WTC11 (cell line): ENCODE measurements around the gene NNT. TPM values are rescaled to one million over a fixed set of nuclear protein-coding genes. Genes with fewer than 3 reads are reported as not detected.

Source experiments
- ATAC-seq: fragments of 200-7000 bp; cut with Tn5 transposase; 2 replicates; pipeline ENCODE4 v1.10.0; 2021; ENCODE audit warnings: mild to moderate bottlenecking, moderate library complexity
- CTCF ChIA-PET: fragments of 300-600 bp; sonication (Branson Sonifier 250); formaldehyde crosslinking; loops from one replicate; lab custom pipeline; 2021; ENCODE audit warnings: antibody characterized with exemption; lab: Charles Lee
- POLR2A ChIA-PET: fragments of 350-600 bp; sonication (Branson Sonifier 250); formaldehyde crosslinking; loops from one replicate; lab custom pipeline; 2021; ENCODE audit warnings: antibody characterized with exemption; lab: Charles Lee
- DNase-seq: peaks from one replicate; pipeline ENCODE4 v3.0.0; 2021; ENCODE audit warnings: low spot score
- H3K27ac Mint-ChIP-seq: 2 replicates; pipeline ENCODE4 v1.8.0; 2021; ENCODE audit warnings: mixed read lengths
- H3K27me3 Mint-ChIP-seq: 2 replicates; pipeline ENCODE4 v1.8.0; 2021; ENCODE audit warnings: low read depth, mild to moderate bottlenecking, moderate library complexity, mixed read lengths
- H3K36me3 Mint-ChIP-seq: 2 replicates; pipeline ENCODE4 v1.8.0; 2021; ENCODE audit warnings: mixed read lengths
- H3K4me1 Mint-ChIP-seq: 2 replicates; pipeline ENCODE4 v1.8.0; 2022; ENCODE audit warnings: mixed read lengths
- H3K4me3 Mint-ChIP-seq: 2 replicates; pipeline ENCODE4 v1.8.0; 2021; ENCODE audit warnings: mild to moderate bottlenecking, moderate library complexity, mixed read lengths
- H3K9me3 Mint-ChIP-seq: 2 replicates; pipeline ENCODE4 v1.8.0; 2021; ENCODE audit warnings: mixed read lengths
- ATF1 ChIP-seq: sonication (generic); formaldehyde crosslinking; IDR thresholded peaks from 2 replicates; pipeline ENCODE4 v1.8.1; 2023; ENCODE audit warnings: mild to moderate bottlenecking, moderate library complexity, missing genetic modification reagents
- CREM ChIP-seq: sonication (generic); formaldehyde crosslinking; IDR thresholded peaks from 2 replicates; pipeline ENCODE4 v1.8.1; 2022; ENCODE audit warnings: mild to moderate bottlenecking, missing genetic modification reagents, moderate library complexity
- E2F1 ChIP-seq: sonication (generic); formaldehyde crosslinking; IDR thresholded peaks from 2 replicates; pipeline ENCODE4 v1.8.0; 2022; ENCODE audit warnings: mild to moderate bottlenecking, missing genetic modification reagents
- E2F4 ChIP-seq: sonication (generic); formaldehyde crosslinking; IDR thresholded peaks from 2 replicates; pipeline ENCODE4 v1.8.1; 2022; ENCODE audit warnings: low read depth, mild to moderate bottlenecking, moderate library complexity, missing genetic modification reagents, borderline replicate concordance
- ESRRA ChIP-seq: sonication (generic); formaldehyde crosslinking; IDR thresholded peaks from 2 replicates; pipeline ENCODE4 v1.8.1; 2022; ENCODE audit warnings: mild to moderate bottlenecking, missing genetic modification reagents, borderline replicate concordance
- FOXP1 ChIP-seq: sonication (generic); formaldehyde crosslinking; IDR thresholded peaks from 2 replicates; pipeline ENCODE4 v1.8.0; 2022; ENCODE audit warnings: missing genetic modification reagents, mild to moderate bottlenecking, moderate library complexity, borderline replicate concordance
- FOXP4 ChIP-seq: sonication (generic); formaldehyde crosslinking; IDR thresholded peaks from 2 replicates; pipeline ENCODE4 v1.8.0; 2022; ENCODE audit warnings: mild to moderate bottlenecking, missing genetic modification reagents
- HMGA2 ChIP-seq: fragments of 250-450 bp; sonication (Bioruptor Pico); IDR thresholded peaks from 2 replicates; pipeline ENCODE4 v1.4.0; 2021; ENCODE audit warnings: mild to moderate bottlenecking, moderate library complexity
- HMGXB4 ChIP-seq: sonication (generic); formaldehyde crosslinking; IDR thresholded peaks from 2 replicates; pipeline ENCODE4 v1.8.1; 2023; ENCODE audit warnings: mild to moderate bottlenecking, moderate library complexity, missing genetic modification reagents
- MLX ChIP-seq: sonication (generic); formaldehyde crosslinking; IDR thresholded peaks from 2 replicates; pipeline ENCODE4 v1.8.1; 2023; ENCODE audit warnings: mild to moderate bottlenecking, missing genetic modification reagents, moderate library complexity
- NFE2L1 ChIP-seq: sonication (generic); formaldehyde crosslinking; IDR thresholded peaks from 2 replicates; pipeline ENCODE4 v1.8.1; 2023; ENCODE audit warnings: missing genetic modification reagents
- PRDM15 ChIP-seq: sonication (generic); formaldehyde crosslinking; IDR thresholded peaks from 2 replicates; pipeline ENCODE4 v1.8.0; 2022; ENCODE audit warnings: missing genetic modification reagents
- RELA ChIP-seq: sonication (generic); formaldehyde crosslinking; IDR thresholded peaks from 2 replicates; pipeline ENCODE4 v1.8.1; 2022; ENCODE audit warnings: missing genetic modification reagents, mild to moderate bottlenecking, borderline replicate concordance
- TEAD1 ChIP-seq: sonication (generic); formaldehyde crosslinking; IDR thresholded peaks from 2 replicates; pipeline ENCODE4 v1.8.0; 2022; ENCODE audit warnings: mild to moderate bottlenecking, missing genetic modification reagents
- USF1 ChIP-seq: sonication (generic); formaldehyde crosslinking; IDR thresholded peaks from 2 replicates; pipeline ENCODE4 v1.8.0; 2022; ENCODE audit warnings: mild to moderate bottlenecking, missing genetic modification reagents
- ZNF121 ChIP-seq: sonication (generic); formaldehyde crosslinking; IDR thresholded peaks from 2 replicates; pipeline ENCODE4 v1.8.0; 2023; ENCODE audit warnings: missing genetic modification reagents
- ZNF425 ChIP-seq: fragments of 250-450 bp; sonication (Bioruptor Pico); conservative IDR thresholded peaks from 2 replicates; pipeline ENCODE4 v1.9.0; 2021; ENCODE audit warnings: mild to moderate bottlenecking
- ZNF512 ChIP-seq: sonication (generic); formaldehyde crosslinking; IDR thresholded peaks from 2 replicates; pipeline ENCODE4 v1.8.1; 2022; ENCODE audit warnings: missing genetic modification reagents, borderline replicate concordance
- ZNF671 ChIP-seq: fragments of 250-450 bp; sonication (Bioruptor Pico); IDR thresholded peaks from 2 replicates; pipeline ENCODE4 v1.8.0; 2021; ENCODE audit warnings: mild to moderate bottlenecking
- total RNA-seq: library from RNA; stranded (reverse); gene quantifications from 3 replicates; pipeline ENCODE4 v1.2.3, GENCODE V29; 2021

NNT gene
- total RNA-seq, 1 experiment from 2014 or later = 37.6 TPM

GRCh38 chr5:43571237-43571636 is 31.7 kb upstream of the NNT start (continued):
- no peak for TF ChIP-seq RELA (CRISPR knock-in tag)

GRCh38 chr5:43572357-43572756 is 30.6 kb upstream of the NNT start:
- DNase-seq = no peak
- Mint-ChIP-seq H3K36me3 (peaks cover 18% of the 10 kb centered on the region), H3K4me3 (no peak overlapping the region), H3K9me3 (peaks cover 14% of the 10 kb centered on the region; the same call in 1 of the 2 replicates), H3K27ac (no peak overlapping the region), H3K27me3 (no peaks in the 10 kb centered on the region), H3K4me1 (no peaks in the 10 kb centered on the region)
- ChIA-PET POLR2A (no interaction called here), CTCF (no interaction called here)
- ATAC-seq = no peak
- TF ChIP-seq NFE2L1 (CRISPR knock-in tag) (no peak), ESRRA (CRISPR knock-in tag) (no peak), MLX (CRISPR knock-in tag) (no peak), ZNF512 (CRISPR knock-in tag) (no peak), HMGA2 (no peak), FOXP1 (no peak), CREM (CRISPR knock-in tag) (no peak), USF1 (CRISPR knock-in tag) (no peak), PRDM15 (CRISPR knock-in tag) (no peak), ZNF425 (CRISPR knock-in tag) (no peak), HMGXB4 (no peak), E2F4 (CRISPR knock-in tag) (no peak), ATF1 (CRISPR knock-in tag) (no peak), TEAD1 (CRISPR knock-in tag) (no peak), E2F1 (no peak), ZNF121 (CRISPR knock-in tag) (no peak), FOXP4 (no peak), ZNF671 (no peak)
